Glutamatergic neuron (in vitro differentiated cells): ENCODE measurements around the gene DPYSL4. TPM values are rescaled to one million over a fixed set of nuclear protein-coding genes. Genes with fewer than 3 reads are reported as not detected.

Source experiments
- DNase-seq: peaks from one replicate; pipeline ENCODE4 v3.0.0; 2022
- H3K27ac Mint-ChIP-seq: one replicate; pipeline ENCODE4 v1.8.0; 2020; ENCODE audit warnings: mild to moderate bottlenecking, mixed read lengths, inconsistent platforms; ENCODE audit not compliant: unreplicated experiment
- H3K27me3 Mint-ChIP-seq: one replicate; pipeline ENCODE4 v1.8.0; 2020; ENCODE audit warnings: mild to moderate bottlenecking, moderate library complexity, mixed read lengths, inconsistent platforms; ENCODE audit not compliant: unreplicated experiment
- H3K36me3 Mint-ChIP-seq: one replicate; pipeline ENCODE4 v1.8.0; 2020; ENCODE audit warnings: mild to moderate bottlenecking, mixed read lengths, inconsistent platforms; ENCODE audit not compliant: unreplicated experiment
- H3K4me1 Mint-ChIP-seq: one replicate; pipeline ENCODE4 v1.8.0; 2020; ENCODE audit warnings: mild to moderate bottlenecking, low read depth, mixed read lengths, inconsistent platforms; ENCODE audit not compliant: unreplicated experiment
- H3K4me3 Mint-ChIP-seq: one replicate; pipeline ENCODE4 v1.8.0; 2020; ENCODE audit warnings: mild to moderate bottlenecking, mixed read lengths, inconsistent platforms; ENCODE audit not compliant: unreplicated experiment
- H3K9me3 Mint-ChIP-seq: one replicate; pipeline ENCODE4 v1.8.0; 2020; ENCODE audit warnings: mild to moderate bottlenecking, moderate library complexity, mixed read lengths, inconsistent platforms; ENCODE audit not compliant: unreplicated experiment
- CTCF ChIP-seq: fragments of 200-600 bp; sonication (generic); IDR thresholded peaks from one replicate; pipeline ENCODE4 v1.5.0; 2021; ENCODE audit not compliant: partially characterized antibody, unreplicated experiment
- total RNA-seq: library from RNA; stranded (reverse); fragmentation: NEBNext Ultra II Directional; extraction: Animal tissue kit (Norgen Biotek cat#: 25700); gene quantifications from one replicate; pipeline ENCODE4 v1.2.1, GENCODE V29; 2021; ENCODE audit not compliant: unreplicated experiment

Gene DPYSL4
- total RNA-seq, 1 donor from 2014 or later: 402 TPM

- H3K27me3 Mint-ChIP-seq: peaks cover 1% of the 10 kb centered on the region
- H3K4me1 Mint-ChIP-seq: peaks cover 5% of the 10 kb centered on the region
- no peak for TF ChIP-seq CTCF
- no peak overlapping the region for H3K27ac Mint-ChIP-seq
- DNase-seq: peak; percentile 12
- peaks cover 1% of the 10 kb centered on the region for H3K9me3 Mint-ChIP-seq
- no peaks in the 10 kb centered on the region for H3K36me3 Mint-ChIP-seq
- no peak overlapping the region for H3K4me3 Mint-ChIP-seq
These were observed 47.2 kb upstream of the DPYSL4 start for GRCh38 chr10:132139526-132139925.

GRCh38 chr10:132140167-132140925 lies 46.4 kb upstream of the DPYSL4 start:
- Mint-ChIP-seq H3K4me1 (peaks cover 5% of the 10 kb centered on the region), H3K27me3 (peaks cover 1% of the 10 kb centered on the region), H3K4me3 (no peak overlapping the region), H3K9me3 (peaks cover 1% of the 10 kb centered on the region), H3K27ac (no peak overlapping the region), H3K36me3 (no peaks in the 10 kb centered on the region)
- no peak for TF ChIP-seq CTCF
- no peak for DNase-seq

- no peak for TF ChIP-seq CTCF
- no peak overlapping the region for H3K4me3 Mint-ChIP-seq
- peaks cover 1% of the 10 kb centered on the region for H3K9me3 Mint-ChIP-seq
- H3K4me1 Mint-ChIP-seq: peaks cover 5% of the 10 kb centered on the region
- no peaks in the 10 kb centered on the region for H3K36me3 Mint-ChIP-seq
- no peak overlapping the region for H3K27ac Mint-ChIP-seq
- no peak for DNase-seq
- H3K27me3 Mint-ChIP-seq: peaks cover 1% of the 10 kb centered on the region
These were observed 45.7 kb upstream of the DPYSL4 start for GRCh38 chr10:132141076-132141475.

GRCh38 chr10:132141526-132142395 lies 45.0 kb upstream of the DPYSL4 start:
- no peak overlapping the region for H3K4me3 Mint-ChIP-seq
- DNase-seq: peak; percentile 24
- no peak overlapping the region for H3K27ac Mint-ChIP-seq
- peaks cover 1% of the 10 kb centered on the region for H3K9me3 Mint-ChIP-seq
- peaks cover 5% of the 10 kb centered on the region for H3K4me1 Mint-ChIP-seq
- TF ChIP-seq CTCF: no peak
- H3K27me3 Mint-ChIP-seq: peaks cover 1% of the 10 kb centered on the region
- no peaks in the 10 kb centered on the region for H3K36me3 Mint-ChIP-seq
